Eye (tissue), 1 donor: ENCODE data around the gene TXNDC12.
"Not testable (repeated sequence)": the region's sequence is repeated elsewhere in the genome, so short reads cannot be mapped to it uniquely, and the experiment has no call there.

Source experiments
- DNase-seq: peaks from one replicate; pipeline ENCODE4 v3.0.0-alpha.2; 2015

The TXNDC12 gene

DNA sequence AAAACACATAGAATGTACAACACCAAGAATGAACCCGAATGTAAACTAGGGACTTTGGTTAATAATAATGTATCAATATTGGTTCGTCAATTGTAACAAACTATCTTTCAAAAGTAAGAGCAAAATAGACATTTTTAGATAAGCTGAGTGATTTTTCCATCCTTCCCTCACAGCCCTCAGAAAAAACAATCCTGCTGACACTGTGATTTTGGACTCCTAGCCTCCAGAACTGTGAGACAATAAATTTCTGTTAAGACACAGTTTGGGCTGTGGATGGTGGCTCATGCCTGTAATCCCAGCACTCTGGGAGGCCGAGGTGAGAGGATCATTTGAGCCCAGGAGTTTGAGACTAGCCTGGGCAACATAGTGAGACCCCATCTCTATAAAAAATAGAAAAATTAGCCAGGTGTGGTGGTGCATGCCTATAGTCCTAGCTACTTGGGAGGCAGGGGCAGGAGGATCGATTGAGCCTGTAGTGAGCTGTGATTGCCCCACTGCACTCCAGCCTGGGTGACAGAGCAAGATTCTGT is 9.3 kb downstream of the TXNDC12 start:
- DNase-seq: not testable (repeated sequence)

DNA sequence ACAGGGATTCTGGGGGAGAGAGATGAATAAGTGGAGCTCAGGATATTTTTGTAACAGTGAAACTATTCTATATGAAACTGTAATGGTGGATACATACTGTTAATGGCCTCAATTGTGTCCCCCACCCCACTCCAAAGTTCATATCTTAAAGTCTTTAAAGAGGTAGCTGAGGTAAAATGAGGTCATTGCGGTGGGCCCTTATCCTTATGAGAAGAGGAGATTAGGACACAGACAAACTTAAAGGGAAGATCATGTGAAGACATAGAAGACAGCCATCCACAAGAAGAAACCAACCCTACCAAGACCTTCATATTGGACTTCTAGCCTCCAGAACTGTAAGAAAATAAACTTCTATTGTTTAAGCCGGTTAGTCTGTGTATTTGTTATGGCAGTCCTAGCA is 9.8 kb downstream of the TXNDC12 start:
- no peak for DNase-seq

DNA sequence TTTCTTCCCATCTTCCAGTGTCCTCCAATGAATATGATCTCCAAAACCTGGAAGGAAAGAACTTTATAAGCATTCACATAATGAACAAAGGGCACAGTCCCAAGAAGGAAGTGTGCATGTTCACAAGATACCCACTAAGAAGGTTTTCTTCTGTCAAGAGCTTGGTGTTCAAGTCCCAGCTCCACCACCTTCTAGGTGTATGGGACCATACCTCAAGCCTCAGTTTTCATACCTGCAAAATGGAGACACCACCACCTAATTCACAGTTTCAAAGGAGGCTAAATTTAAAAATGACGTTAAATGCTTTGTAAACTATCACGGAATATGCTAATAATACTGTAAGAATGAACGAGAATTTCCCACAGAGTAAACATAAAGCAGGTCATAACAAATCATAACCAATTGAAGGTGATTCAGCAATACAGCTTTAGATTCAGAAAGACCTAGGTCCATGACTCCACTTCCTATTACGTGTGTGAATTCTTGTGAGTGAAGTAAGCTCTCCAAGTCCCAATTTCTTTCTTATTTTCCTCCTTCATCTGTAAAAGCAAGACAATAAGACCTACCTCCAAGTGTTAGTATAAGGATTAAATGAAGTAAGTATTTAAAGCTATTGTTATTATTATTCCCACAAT is 13.3 kb downstream of the TXNDC12 start:
- DNase-seq: no peak

DNA sequence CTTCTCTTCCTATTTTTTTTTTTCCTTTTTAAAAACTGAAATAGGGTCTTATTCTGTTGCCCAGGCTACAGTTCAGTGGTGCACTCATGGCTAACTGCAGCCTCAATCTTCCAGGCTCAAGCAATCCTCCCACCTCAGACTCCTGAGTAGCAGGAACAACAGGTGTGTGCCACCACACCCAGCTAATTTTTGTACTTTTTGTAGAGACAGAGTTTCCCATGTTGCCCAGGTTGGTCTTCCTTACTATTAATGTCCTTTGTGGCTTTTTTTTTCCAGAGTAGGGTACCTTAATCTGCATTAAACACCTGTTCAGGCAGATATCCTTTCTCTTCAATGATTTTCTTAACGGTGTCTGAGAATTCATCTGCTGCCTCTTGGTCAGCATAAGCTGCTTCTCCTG is 17.1 kb downstream of the TXNDC12 start:
- DNase-seq: no peak

DNA sequence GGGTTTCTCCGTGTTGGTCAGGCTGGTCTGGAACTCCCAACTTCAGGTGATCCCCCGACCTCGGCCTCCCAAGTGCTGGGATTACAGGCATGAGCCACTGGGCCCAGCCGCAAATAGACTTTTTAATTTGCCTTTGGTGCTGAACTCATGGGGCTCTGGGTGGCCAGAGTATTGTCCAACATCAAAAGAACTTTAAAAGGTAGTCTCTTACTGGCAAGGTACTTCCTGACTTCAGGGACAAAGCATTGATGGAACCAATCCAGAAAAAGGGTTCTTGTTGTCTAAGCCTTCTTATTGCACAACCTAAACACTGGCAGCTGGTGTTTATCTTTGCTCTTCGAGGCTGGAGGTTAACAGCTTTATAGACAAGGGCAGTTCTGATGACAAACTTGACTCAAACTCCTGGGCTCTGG is 17.6 kb downstream of the TXNDC12 start:
- no peak for DNase-seq

DNA sequence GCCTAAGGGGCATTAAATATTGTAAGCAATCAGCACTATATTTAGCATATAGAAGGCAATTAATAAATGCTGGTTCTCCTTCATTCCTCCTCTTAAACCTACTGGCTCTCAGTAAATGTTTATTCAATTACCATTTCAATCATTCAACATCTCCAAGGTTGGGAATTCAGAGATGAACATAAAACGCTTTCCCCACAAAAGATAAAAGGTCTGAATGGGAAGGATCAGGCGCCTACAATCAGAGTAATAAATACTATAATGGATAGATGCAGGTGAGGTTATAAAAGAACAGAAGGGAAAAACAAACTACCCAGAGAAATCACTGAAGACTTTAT is 21.0 kb downstream of the TXNDC12 start:
- no peak for DNase-seq

DNA sequence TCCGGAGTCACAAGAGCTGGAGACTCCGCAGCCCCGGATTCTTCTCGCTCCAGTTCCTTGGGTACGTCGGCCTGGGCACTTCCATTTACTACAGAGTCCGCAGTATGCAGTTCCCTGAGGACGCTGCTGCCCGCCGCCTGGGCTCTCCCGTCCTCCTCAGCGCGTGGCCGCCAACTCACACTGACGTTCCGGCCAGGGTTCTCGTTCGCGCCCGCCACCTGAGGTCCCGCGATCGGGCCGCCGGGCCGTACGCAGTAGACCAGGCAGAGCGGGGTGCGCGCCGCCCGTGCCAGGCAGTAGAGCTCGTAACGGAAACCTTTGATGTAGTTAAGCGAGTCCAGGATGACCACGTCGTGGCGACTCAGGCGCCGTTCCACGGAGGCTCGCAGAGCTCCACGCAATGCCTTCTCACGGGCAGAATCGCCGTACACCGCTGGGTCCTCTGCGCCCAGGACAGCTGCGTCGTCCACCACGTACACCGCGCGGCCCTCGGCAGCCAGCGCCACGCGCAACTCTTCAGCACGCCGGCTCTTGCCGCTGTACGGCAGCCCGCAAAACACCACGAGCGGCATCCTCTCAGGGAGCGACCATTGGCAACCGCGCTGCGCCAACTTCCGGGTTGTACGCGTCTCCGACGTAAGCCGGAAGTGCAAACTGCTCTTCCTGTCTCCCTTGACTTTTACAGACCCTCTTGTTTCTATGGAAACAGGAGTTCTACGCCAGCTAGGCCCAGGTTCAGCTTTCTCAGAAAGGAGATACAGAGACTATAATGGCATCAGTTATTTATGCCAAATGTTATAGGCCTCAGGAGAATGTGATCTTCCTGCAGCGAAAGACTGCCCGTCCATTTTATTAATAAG is 21.6 kb downstream of the TXNDC12 start, which contains the start of gene KTI12:
TSS of gene KTI12 (minus strand) at position 621 of the 860 bp plus-strand sequence. CDS start at position 572, 49 bp downstream.
- DNase-seq: peak; percentile 96

DNA sequence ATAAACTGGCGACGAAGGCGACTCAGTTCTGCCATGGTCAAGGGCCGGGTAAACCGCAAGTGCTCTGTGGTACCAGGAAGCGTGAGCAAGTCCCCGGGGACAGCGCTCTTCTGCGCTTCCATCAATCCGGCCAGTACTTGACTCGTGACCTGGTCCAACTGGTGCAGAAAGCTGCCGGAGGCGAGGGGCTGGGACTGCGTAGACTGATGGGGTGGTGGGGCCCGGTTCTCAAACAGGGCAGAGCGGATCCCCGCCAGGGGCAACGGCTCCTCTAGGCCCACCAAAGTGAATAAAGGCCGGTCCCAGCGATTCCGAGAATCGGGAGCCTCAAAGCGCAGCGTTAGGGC is 22.2 kb downstream of the TXNDC12 start:
- DNase-seq: no peak

DNA sequence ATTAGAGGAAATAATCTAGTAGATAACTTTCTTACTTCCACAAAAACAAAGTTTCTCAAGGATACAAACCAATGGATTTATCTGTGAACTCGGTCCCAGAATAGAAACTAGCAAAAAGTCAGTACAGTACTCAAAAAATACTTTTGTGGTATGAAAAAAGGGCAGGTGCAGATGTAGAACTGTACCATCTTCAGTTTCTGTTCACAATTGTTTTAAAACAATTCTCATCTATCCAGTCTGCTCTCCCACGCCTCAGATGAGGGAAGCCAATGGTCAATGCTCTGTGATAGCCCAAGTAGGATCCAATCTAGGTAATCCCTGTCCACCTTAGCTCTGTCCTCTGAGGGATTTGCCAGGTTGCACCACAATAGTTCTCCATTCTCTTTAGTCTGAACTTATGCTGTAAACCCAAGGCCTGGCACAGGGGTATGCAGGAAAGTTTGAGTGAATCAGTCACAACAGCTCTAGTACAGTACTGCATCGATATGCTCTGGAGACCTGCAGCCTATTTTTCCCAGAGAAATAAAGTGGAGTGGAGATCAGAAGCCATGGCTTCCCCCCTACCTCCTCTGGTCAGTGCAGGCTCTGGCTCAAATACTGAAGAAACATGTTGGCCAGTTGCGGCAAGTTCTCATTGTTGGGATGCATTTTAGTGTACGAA is 22.7 kb downstream of the TXNDC12 start:
- no peak for DNase-seq

DNA sequence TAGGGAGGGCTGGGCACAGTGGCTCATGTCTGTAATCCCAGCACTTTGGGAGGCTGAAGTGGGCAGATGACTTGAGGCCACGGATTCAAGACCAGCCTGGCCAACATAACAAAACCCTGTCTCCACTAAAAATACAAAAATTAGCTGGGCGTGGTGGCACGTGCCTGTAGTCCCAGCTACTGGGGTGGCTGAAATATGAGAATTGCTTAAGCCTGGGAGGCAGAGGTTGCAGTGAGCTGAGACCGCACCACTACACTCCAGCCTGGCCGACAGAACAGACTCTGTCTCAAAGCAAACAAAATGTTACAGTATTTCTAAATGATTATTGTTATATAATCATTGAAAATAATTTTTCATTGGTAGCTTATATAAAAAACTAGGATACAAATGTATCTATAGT is 26.2 kb downstream of the TXNDC12 start:
- not testable (repeated sequence) for DNase-seq

DNA sequence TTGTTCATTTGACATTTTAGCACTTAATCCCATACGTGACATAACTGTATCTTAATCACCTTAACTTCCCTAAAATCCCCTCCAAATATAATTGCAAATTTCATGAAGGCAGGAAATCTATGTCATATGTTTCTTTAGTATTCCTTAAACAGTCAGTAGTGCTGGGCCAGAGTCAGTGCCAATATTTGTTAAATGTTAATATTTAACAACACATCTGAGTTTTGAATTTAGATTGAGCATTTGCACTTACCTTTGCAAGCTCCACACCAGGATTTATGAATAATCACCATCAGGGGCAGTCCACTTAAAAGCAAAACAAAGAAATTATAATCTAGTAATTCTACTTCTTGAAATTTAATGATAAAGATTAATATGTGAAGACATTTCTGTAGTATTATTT is 26.7 kb downstream of the TXNDC12 start:
- DNase-seq: no peak

DNA sequence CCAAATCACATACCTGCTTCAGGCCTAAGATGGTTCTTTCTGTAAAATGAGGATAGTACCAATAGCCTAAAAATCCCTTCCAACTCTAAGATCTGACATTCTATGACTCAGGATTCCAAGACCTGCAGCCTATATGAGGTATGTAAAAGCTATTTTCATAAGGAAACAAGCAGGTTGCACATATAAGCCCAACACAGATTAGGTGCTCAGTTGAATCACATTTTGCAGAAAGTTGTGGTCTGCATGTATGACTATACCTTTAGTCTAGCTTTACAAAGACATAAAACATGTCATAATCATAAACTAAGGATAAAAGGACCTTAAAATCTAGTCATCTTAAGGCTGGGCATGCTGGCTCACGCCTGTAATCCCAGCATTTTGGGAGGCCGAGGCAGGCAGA is 28.7 kb downstream of the TXNDC12 start:
- DNase-seq: no peak

DNA sequence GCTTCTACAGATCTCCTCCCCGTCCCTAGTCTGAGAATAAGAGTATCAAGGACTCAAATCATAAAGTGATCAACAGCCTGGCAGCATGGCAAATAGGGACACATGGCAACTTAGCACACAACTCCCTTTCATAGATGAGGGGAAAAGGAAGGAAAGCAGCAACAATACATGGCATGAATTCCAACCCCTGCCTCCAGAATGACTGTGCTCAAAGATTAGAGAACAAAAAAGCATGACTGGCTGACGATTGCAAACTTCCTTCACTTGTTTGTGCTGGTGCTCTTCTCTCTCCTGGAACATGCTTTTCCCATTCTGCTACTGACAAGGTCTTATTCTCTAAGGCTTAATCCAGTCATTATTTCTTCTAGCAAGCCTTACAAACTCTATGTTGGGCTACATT is 32.9 kb downstream of the TXNDC12 start:
- DNase-seq: no peak

DNA sequence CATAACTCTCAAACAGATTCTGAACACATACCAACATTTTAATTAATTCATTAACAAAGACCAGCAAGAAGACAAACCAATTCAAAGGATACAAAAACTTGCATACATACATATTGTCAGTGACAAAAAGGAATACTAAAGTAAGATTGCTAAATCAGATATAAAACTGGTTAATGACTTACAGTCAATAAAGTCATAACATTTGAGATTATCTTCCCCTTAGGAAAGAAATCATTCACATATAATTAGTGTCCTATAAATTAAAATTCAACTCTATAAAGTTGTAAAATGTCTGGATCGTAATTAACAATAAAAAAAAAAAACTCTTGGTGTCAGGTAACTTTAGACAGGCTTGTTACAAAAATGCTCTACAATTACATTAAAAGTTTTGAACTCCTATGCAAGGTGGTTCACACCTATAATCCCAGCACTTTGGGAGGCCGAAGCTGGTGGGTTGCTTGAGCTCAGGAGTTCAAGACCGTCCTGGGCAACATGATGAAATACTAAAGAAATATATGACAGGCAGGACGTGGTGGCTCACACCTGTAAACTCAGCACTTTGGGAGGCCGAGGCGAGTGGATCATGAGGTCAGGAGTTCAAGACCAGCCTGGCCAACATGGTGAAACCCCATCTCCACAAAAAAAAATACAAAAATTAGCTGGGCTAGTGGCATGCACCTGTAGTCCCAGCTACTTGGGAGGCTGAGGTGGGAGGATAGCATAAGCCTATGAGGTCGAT is 46.8 kb downstream of the TXNDC12 start:
- DNase-seq: no peak

DNA sequence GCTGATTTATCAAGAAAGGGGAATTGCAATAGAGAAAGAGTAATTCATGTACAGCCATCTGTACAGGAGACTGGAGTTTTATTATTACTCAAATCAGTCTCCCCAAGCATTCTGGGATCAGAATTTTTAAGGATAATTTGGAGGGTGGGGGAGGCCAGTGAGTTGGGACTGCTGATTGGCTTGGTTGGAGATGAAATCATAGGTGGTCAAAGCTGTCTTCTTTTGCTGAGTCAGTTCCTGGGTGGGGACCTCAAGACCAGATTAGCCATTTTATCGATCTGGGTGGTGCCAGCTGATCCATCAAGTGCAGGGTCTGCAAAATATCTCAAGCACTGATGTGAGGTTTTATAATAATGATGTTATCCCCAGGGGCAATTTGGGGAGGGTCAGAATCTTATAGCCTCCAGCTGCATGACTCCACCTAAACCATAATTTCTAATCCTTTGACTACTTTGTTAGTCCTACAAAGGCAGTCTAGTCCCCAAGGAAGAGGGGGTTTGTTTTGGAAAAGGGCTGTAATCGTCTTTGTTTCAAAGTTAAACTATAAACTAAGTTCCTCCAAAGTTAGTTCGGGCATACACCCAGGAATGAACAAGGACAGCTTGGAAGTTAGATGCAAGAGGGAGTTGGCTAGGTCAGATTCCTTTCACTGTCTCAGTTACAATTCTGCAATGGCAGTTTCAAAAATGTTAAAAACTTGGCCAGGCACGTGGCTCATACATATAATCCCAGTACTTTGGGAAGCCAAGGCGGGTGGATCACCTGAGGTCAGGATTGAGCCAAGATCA is 47.6 kb downstream of the TXNDC12 start:
- no peak for DNase-seq

DNA sequence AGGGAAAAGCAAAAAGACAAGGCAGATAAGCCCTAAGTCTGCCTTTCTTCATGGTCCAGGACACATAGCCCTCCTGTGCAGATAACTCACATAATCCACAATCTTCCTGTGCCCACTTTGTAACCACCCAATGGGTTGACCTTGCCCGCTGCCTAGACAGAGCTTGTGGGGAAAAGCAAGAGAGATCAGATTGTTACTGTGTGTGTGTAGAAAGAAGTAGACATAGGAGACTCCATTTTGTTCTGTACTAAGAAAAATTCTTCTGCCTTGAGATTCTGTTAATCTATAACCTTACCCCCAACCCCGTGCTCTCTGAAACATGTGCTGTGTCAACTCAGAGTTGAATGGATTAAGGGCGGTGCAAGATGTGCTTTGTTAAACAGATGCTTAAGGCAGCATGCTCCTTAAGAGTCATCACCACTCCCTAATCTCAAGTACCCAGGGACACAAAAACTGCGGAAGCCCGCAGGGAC is 48.9 kb downstream of the TXNDC12 start:
- DNase-seq: not testable (repeated sequence)

DNA sequence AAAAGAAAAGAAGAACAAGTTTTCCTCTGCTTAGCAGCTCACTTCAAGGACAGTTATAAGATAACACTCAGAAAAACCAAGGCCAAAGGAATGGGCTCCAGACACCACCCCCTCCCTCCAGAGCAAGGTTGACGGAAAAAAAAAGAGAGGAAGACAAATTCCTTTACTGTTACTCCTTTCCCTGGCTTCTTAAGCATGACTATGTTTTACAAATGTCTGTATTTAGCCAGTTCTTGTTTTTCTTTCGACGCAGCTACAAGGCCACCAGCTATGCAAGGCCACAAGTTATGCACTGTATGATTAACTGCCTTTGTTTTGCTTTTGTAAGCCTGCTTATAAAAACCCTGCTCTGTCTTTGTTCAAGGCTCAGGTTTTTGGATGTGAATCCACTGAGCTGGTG is 49.4 kb downstream of the TXNDC12 start:
- DNase-seq: not testable (repeated sequence)

DNA sequence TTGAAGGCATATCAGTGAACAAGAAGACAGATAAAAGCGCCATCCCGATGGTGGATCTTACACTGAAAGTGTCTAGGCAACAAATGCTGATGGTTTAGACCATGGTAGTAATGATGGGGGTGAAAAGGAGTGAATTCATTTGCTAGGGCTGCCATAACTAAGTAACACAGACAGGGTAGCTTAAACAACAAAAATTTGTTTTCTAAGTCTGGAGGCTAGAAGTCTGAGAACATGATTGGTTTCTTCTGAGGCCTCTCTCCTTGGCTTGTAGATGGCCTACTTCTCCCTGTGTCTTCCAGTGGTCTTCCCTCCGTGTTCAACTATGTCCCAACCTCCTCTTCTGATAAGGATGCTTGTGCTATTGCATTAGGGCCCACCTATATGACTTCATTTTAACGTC is 51.1 kb downstream of the TXNDC12 start:
- no peak for DNase-seq

DNA sequence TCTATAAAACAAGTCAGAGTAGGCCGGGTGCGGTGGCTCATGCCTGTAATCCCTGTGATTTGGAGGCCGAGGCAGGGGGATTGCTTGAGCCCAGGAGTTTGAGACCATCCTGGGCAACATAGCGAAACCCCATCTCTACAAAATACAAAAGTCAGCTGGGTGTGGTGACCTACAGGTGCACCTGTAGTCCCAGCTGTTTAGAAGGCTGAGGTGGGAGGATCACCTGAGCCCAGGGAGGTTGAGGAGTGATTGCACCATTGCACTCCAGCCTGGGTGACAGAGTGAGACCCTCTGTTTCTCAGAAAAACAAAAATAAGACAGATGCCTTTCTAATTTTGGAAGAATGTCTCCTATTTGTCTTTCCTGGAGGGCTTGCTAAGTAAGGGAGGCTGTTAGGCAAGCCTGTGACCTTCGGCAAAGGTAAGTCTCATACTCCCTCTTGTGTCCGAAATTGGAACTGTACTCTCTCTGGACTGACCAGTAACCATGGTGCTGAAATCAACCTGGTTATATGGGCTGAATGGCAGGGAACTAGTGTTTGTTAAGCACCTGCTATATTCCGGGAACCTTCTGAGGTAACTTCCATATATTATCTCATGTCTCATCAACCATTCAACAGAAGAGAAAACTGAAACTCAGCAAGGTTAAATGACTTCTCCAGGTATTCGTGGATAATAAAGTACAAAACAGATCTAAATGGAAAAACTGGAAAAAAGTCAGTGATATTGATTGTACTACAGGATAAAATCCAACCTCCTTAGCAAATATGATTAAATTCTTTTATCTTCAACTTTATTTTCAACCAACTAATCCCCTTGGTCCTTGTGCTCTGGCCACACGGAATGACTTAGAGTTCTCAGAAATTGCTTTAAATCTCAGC is 52.7 kb downstream of the TXNDC12 start:
- peak; percentile 97 for DNase-seq

DNA sequence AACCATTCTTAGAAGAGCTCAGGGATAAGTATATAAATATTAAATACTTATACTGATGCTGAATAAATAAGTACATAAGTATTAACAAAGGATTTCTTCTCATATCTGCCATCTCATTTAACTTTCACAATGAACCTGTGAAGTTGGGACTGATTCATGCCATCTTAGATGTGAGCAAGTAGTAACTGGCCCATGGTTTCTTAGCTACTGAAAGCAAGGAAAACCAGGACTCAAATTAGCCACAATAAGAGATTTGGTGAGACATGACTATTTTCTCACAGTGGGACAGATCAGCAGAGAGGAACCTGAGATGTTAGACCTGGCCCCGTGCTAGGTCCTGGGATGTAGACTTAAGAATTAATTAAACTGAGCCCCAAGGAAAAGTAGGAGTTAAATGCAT is 56.3 kb downstream of the TXNDC12 start:
- no peak for DNase-seq

DNA sequence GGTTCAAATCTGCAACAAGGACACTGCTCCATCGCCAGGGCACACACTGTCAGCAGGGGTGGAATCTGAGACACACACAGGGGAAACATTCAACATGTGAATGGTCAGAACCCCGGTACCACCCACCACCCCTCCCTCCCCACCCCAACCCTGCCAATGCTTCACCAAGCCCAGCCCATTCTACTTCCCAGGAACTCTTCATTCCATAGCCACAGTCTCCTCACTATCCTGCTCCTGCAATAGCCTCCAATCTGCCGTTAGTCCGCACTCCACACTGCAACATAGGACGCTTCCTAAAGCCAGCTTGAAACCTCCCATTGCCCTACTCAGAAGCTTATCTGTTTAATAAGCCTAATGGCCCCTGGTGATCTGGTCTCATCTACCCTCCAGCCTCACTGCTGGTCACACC is 57.0 kb downstream of the TXNDC12 start:
- no peak for DNase-seq
